Left forelimb (tissue), 1 donor: ENCODE results near the gene BFSP2.
"Not testable (repeated sequence)": the region's sequence is repeated elsewhere in the genome, so short reads cannot be mapped to it uniquely, and the experiment has no call there.

Source experiments
- DNase-seq: peaks from one replicate; pipeline ENCODE4 v3.0.0-alpha.2; 2018; ENCODE audit warnings: low spot score

The BFSP2 gene

GRCh38 chr3:133479895-133480669, 80.2 kb downstream of the BFSP2 start:
- no peak for DNase-seq

GRCh38 chr3:133482474-133482873, 82.6 kb downstream of the BFSP2 start:
- not testable (repeated sequence) for DNase-seq

DNA sequence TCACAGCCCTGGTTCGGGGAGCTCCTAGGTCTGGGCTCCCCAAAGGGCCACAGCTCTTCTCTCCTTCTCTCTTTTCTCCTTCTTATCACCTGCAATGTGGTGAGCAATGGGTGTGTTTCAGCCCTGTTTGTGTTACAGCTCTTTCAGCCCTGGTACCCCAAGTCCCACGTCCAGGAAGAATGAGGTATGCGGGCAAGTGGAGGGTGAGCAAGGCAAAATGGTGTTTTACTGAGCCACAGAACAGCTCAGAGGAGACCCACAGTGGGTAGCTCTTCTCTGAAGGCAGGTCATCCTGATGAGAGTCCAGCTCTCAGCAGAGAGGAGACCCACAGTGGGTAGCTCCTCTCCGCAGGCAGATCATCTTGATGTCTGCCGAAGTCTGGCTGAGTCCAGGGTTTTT, 86.8 kb downstream of the BFSP2 start:
- DNase-seq: no peak

DNA sequence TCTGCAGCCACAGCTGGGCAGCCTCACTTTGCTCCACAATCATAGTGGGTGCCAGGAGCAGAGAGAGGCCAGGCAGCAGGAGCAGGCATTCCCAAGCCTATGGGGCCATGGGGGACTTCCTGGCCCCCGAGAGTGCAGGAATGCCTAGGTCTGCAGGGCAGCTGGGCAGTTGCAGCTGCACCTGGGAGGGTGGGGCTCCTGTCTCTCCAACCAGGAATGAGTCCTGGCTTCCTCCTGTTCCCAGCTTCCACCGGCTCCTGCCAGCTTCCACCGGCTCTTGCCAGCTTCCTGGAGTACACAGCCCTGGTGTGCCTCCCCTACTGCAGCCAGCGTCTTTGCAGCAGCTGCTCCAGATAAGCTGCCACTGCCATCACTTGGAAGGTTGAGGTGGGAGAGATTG, 87.3 kb downstream of the BFSP2 start:
- DNase-seq: no peak

GRCh38 chr3:133487920-133488540, 88.2 kb downstream of the BFSP2 start:
- DNase-seq: no peak

DNA sequence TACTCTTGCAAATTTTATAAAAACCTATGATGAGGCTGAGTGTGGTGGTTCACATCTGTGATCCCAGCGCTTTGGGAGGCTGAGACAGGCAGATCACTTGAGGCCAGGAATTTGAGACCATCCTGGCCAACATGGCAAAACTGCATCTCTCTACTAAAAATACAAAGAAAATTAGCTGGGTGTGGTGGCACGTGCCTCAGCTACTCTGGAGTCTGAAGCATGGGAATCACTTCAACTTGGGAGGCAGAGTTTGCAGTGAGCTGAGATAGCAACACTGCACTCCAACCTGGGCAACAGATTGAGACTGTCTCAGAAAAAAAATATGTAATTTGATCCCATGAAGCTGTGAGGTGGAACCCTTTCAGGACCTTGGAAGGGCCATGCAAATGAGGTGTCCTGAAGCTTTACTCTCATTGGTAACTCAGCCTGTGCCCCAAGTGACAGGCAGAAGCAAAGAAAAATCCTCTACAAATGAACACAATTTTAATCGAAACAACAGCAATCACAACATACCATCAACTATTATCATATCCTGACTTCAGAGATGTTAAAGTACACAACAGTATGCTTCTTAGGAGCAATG, 89.0 kb downstream of the BFSP2 start:
- DNase-seq: no peak

DNA sequence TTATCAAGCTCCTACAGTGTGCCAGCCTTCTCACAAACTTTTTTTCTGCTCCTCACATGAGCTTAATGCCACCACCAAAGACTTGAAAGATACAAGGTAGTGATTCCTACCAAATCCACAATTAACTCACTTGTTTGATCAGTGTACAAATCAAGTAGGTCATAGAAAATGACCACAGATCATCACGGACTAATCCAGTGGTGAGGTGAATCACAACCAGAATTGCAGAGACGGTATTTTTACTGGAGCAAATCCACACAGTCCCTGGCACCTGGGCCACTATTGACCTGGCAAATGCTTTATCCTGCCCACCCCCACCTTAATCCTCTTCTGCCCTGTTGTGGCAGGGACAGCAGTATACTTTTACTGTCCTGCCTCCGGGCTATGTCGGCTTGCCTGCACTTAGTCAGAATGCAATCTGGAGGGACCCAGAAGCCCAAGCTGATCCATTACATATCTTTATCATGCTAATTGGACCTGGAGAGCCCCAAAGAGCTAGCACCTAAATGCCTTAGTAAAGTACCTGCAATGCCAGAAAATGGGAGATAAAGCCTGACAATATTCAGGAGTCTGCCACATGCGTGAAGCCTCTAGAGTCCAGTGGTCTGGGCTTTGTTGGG, 89.7 kb downstream of the BFSP2 start:
- no peak for DNase-seq

DNA sequence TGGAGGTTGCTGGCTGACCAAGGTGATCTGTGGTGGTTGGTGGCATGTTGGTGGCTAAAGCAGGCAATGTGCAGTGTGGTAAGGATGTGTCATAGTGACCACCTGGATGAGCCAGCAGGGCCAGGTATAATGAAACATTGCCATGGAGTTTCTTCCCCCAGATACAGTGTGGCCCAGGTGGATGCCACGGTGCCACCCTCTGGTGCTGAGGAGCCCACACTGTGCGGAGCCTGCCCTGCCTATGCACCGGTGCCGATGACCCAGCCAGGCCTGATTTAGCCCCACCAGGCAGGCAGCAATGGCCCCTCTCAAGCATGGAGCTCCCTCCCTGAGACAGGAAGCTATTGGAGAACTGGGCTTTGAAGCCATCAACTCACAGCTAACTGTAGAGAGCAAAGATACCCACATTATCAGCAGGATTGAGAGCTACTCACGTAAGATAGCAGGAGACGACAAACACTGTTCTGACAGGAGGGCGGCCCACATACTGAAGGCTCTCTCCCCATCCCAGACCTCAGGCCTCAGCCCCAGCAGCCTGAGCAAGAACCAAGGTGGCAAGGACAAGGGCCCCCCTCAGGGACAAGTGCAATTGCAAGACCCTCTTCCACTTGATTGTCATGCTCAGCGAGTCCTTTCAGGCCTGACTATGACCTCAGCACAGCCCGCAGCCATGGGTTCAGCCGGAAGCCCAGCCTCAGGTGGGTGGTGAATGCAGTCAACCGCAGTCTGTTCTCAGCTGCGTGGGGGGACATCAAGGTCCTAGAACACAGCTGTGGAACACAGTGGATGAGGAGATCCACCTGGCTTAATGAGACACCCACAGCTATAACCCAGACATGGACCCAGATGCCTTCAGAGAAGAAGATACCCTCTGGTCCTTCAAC, 90.9 kb downstream of the BFSP2 start:
- DNase-seq: no peak

DNA sequence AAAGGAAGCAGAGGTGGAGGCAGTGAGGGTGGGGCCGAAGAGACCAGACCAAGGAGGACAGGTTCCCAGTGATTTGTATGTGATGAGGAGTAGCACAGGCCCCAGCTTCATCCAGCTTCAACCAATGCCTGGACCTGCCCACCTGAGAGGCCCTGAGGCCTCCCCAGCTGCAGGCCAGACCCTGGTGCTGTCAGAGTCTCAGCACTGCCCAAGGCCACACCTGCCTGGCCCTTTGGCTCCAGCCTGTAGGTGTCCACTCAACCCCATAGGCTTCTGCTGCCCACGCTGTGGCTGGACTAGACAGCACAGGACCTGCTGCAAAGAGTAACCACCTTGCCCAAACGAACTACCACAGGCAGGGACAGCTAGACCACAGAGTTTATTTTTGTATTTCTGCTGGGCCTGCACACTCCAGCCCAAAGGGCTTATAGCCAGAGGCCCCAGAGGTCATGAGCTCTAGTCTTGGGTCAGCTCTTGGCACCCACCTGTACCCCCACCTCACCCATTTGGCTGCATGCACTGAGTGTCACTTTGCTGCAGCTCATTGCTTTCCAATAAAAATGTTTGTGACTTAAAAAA, 91.7 kb downstream of the BFSP2 start:
- no peak for DNase-seq

DNA sequence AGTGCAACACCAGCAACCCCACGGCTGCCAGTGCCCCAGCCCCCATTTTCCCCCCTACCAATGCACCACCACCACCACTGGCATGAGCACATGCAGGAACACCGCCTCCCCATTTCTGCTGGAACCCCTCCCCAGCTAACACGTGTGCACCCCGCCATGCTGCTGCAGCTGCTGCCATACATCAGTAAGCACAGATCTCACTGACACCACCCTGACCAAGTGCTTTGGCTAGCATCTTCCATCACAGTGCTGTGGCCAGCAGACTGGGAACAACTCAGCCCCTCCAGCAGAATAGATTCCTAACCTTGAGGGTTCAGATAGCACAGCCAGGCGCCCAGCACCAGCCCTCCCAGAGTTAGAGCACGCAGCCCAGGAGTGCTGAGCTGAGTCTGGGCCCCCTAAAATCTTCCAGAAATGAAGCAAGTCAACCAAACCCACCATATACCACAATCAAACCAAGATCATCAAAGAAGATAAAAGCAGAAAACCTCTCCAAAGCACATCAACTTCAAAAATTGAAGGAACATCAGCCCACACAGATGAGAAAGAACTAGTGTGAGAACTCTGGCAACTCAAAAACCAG, 92.4 kb downstream of the BFSP2 start:
- DNase-seq: no peak

DNA sequence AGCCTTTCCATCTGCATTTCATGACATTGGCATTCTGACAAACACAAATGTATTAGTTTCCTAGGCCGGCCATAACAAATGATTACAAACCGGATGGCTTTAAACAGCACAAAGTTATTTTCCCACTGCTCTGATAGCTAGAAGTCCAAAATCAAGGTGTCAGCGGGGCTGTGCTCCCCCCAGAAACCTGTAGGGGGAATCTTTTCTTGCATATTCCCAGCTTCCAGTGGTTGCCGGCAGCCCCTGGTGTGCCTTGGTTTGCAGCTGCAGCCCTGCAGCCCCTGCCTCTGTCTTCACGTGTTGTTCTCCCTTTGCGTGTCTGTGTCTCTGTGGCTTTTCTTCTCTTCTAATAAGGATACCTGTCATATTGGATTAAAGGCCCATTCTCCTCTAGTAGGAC, 94.6 kb downstream of the BFSP2 start:
- no peak for DNase-seq

DNA sequence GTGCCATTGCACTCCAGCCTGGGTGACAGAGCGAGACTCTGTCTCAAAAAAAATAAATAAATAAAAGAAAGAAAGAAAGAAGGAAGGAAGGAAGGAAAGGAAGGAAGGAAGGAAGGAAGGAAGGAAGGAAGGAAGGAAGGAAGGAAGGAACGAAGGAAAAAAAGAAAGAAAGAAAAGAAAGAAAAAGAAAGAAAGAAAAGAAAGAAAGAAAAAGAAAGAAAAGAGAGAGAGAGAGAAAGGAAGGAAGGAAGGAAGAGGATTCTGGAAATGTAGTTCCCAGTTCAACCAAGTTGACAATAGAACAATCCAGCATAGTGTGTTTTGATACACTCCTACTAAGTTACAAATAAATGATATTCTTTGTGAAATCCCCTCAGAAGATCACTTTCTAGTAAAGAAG, 102.7 kb downstream of the BFSP2 start:
- not testable (repeated sequence) for DNase-seq

DNA sequence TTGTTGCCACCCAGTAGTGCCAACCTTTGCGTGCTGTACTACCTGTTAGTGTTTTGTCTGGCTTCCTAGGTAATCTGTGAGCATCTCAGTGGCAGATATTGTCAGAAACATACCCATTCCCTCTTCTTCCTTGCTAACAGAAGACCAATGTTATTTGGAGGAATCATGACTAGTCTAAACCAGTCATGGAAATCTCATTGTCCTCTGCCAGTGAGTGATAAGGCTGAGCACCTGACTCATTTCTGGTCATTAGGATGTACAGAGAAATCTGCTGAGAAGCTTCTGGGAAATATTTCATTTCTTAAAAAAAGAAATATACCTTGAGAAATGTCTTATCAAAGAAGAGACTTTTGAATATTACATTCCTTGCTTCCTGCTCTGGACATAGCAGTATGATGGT, 103.6 kb downstream of the BFSP2 start:
- DNase-seq: no peak

GRCh38 chr3:133504736-133505135, 104.9 kb downstream of the BFSP2 start:
- no peak for DNase-seq

DNA sequence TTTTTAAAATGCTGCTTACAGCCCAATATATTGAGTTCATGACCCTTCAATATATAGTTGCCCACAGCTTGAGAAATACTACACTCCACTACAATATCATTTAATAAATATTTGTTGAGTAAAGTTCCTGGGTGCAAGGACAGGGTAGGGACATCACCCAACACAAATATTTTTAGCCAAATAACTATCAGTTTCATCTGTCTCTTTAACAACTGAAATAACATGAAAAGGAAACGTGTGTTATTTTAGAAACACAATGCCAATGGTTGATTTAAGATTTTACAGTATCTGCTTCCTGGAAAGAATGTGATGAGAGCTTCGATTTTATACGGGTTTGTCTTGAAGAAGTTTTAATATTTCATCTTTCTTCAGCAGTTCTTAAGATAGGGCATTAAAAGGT, 106.0 kb downstream of the BFSP2 start:
- DNase-seq: no peak

DNA sequence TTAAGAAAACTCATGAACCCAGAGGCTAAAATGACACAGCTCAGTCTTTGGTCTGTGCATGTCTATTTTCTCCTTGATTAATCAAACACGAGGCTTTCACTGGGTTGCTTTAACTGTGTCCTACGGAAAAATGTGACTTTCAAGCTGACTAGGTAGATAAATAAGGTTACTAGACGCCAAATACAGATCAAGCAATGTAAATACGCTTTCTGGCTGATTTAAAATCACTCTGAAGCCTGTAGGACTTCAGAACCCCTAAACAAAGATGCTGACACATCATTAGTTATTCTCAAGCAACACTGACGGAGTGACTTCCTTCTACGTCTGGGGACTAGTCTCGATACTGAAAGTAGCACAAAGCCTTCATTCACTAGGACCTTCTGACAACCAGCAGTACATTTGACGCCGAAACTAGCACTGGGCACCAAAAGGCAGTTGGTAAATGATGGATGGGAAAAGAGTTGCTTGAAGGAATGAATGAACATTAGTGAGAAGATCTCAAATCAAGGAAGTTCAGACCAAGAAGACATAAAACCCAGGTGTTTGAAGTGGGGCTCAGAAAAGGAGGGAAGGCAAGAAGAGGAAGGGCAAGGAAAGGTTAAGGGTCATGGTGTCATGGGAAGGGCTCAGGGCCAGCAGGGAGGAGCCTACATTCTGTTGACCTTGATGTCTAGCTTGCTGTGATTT, 106.5 kb downstream of the BFSP2 start:
- DNase-seq: no peak

GRCh38 chr3:133509488-133509887, 109.6 kb downstream of the BFSP2 start:
- no peak for DNase-seq

DNA sequence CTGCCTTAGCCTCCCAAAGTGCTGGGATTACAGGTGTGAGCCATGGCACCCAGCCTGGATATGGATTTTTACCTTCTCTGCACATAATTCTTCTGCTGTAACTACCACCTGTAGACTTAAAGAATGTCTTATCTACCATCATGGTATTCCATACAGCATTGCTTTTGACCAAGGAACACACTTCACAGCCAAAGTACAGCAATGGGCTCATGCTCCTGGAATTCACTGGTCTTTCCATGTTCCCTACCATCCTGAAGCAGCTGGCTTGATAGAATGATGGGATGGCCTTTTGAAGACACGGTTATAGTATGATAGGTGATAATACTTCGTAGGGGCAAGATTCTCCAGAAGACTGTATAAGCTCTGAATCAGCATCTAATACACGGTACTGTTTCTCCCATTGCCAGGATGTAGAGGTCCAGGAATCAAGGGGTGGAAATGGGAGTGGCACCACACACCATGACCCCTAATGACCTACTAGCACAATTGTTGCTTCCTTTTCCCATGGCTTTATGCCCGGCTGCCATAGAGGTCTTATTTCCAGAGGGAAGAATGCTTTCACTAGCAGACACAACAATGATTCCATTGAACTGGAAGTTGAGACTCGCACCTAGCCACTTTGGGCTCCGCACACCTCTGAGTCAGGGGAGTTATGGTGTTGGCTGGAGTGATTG, 112.7 kb downstream of the BFSP2 start:
- no peak for DNase-seq

- DNase-seq: no peak
Measured at GRCh38 chr3:133514418-133514817, 114.6 kb downstream of the BFSP2 start.

DNA sequence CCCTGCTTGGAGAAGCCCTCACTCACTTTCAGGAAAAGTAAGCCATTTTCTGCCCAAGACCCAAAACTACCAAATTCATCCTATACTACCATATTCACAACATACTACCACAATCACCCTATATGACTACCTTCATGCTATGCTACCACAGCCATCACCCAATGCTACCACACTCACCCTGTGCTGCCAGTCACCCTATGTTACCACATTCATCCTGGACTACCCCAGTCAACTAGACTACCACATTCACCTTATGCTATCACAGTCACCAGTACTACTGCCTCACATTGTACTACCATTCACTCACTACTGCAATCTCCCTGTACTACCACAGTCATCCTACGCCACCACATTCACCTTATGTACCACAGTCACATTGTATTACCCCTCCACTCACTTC, 115.3 kb downstream of the BFSP2 start:
- DNase-seq: no peak
